ENCODE results near the gene AP1S3.

DNA sequence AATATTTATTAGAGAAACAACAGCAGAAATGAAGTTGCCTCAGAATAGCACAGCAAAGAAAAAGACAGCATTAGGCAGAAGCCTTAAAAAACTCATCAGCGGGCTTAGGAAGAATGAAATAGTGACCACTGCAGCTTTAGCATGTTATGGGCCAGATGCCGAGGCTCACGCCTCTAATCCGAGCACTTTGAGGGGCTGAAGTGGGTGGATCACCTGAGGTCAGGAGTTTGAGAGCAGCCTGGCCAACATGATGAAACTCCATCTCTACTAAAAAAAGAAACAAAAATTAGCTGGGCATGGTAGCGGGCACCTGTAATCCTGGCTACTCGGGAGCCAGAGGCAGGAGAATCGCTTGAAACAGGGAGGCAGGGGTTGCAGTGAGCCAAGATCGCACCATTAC lies 32.4 kb downstream of the AP1S3 start:
- TF ChIP-seq, protein P1, sequence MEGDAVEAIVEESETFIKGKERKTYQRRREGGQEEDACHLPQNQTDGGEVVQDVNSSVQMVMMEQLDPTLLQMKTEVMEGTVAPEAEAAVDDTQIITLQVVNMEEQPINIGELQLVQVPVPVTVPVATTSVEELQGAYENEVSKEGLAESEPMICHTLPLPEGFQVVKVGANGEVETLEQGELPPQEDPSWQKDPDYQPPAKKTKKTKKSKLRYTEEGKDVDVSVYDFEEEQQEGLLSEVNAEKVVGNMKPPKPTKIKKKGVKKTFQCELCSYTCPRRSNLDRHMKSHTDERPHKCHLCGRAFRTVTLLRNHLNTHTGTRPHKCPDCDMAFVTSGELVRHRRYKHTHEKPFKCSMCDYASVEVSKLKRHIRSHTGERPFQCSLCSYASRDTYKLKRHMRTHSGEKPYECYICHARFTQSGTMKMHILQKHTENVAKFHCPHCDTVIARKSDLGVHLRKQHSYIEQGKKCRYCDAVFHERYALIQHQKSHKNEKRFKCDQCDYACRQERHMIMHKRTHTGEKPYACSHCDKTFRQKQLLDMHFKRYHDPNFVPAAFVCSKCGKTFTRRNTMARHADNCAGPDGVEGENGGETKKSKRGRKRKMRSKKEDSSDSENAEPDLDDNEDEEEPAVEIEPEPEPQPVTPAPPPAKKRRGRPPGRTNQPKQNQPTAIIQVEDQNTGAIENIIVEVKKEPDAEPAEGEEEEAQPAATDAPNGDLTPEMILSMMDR (IDR thresholded peaks at IDR 0.05; ENCODE audit: low read length), result no peak
- TF ChIP-seq EZH2 (IDR thresholded peaks at IDR 0.05; ENCODE audit: borderline replicate concordance, low read length), result no peak
